ENCODE results near the gene FAR2. TPM values are rescaled to one million over a fixed set of nuclear protein-coding genes. Genes with fewer than 3 reads are reported as not detected.
A peak's percentile ranks its signal among the peaks of the same experiment; 100 is the strongest.

Gene FAR2
- total RNA-seq, 1 donor from 2014 or later: 3.9 TPM

- Histone ChIP-seq H3K4me1 (ENCODE audit: insufficient read depth, low read length) (peaks cover 9% of the 10 kb centered on the region), H3K4me2 (ENCODE audit: low read length) (no peak overlapping the region), H3K27ac (ENCODE audit: low read depth, low read length) (no peak overlapping the region), H3K79me2 (ENCODE audit: insufficient read depth, low read length) (no peaks in the 10 kb centered on the region), H2AFZ (ENCODE audit: low read depth, low read length) (no peak overlapping the region), H3K27me3 (ENCODE audit: insufficient read depth, low read length) (no peaks in the 10 kb centered on the region), H3K9me3 (ENCODE audit: insufficient read depth, low read depth, low read length) (no peaks in the 10 kb centered on the region), H3K36me3 (ENCODE audit: insufficient read depth, low read length) (no peaks in the 10 kb centered on the region), H4K20me1 (ENCODE audit: insufficient read depth, low read length) (no peaks in the 10 kb centered on the region), H3K9ac (ENCODE audit: low read length) (no peak overlapping the region), H3K4me3 (ENCODE audit: insufficient read depth, low read depth, low read length) (no peak overlapping the region)
- DNase-seq (ENCODE audit: low read depth): no peak
- no peaks in the 10 kb centered on the region for H3K9me3 Mint-ChIP-seq (ENCODE audit: unreplicated experiment)
- H3K27ac Mint-ChIP-seq (ENCODE audit: unreplicated experiment): no peak overlapping the region
- no peaks in the 10 kb centered on the region for H3K27me3 Mint-ChIP-seq (ENCODE audit: low read depth, unreplicated experiment)
- no peak for TF ChIP-seq CTCF (IDR thresholded peaks at IDR 0.05; ENCODE audit: insufficient read depth, low read depth, low read length)
- no peak for TF ChIP-seq EZH2 (IDR thresholded peaks at IDR 0.05; ENCODE audit: insufficient read depth, low read length)
- H3K4me3 Mint-ChIP-seq (ENCODE audit: unreplicated experiment): no peak overlapping the region
- peaks cover 9% of the 10 kb centered on the region for H3K4me1 Mint-ChIP-seq (ENCODE audit: low read depth, unreplicated experiment)
- FAIRE-seq: no peak
- H3K36me3 Mint-ChIP-seq (ENCODE audit: low read depth, unreplicated experiment): peaks cover 2% of the 10 kb centered on the region
Measured at GRCh38 chr12:29222200-29222599, 73.1 kb downstream of the FAR2 start.

DNA sequence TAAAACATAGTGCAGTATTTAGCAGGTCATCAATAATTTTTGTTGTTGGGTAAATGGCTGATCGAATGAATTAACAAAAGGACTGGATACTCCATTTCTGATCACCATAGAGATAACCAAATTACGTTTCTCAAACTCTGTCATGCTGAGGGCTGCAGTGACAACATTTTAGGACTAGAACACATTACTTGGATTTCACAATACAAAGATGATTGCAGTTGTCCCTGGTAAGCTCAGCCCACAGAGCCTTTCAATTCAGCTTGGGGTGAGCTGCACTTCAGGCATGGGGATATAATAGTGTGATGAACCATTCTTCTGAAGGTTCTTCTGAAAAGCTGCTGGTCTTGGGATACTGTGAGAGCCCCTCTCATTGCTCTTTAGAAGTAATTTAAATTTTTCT lies 74.3 kb downstream of the FAR2 start:
- no peaks in the 10 kb centered on the region for H3K36me3 ChIP-seq (ENCODE audit: insufficient read depth, low read length)
- no peak overlapping the region for H2AFZ ChIP-seq (ENCODE audit: low read depth, low read length)
- H3K27me3 ChIP-seq (ENCODE audit: insufficient read depth, low read length): no peaks in the 10 kb centered on the region
- no peaks in the 10 kb centered on the region for H3K9me3 Mint-ChIP-seq (ENCODE audit: unreplicated experiment)
- no peak for FAIRE-seq
- no peak for DNase-seq (ENCODE audit: low read depth)
- H3K4me3 Mint-ChIP-seq (ENCODE audit: unreplicated experiment): no peak overlapping the region
- no peaks in the 10 kb centered on the region for H3K9me3 ChIP-seq (ENCODE audit: insufficient read depth, low read depth, low read length)
- H3K4me2 ChIP-seq (ENCODE audit: low read length): no peak overlapping the region
- no peaks in the 10 kb centered on the region for H3K79me2 ChIP-seq (ENCODE audit: insufficient read depth, low read length)
- H3K4me1 ChIP-seq (ENCODE audit: insufficient read depth, low read length): peaks cover 9% of the 10 kb centered on the region
- H3K9ac ChIP-seq (ENCODE audit: low read length): no peak overlapping the region
- no peak overlapping the region for H3K4me3 ChIP-seq (ENCODE audit: insufficient read depth, low read depth, low read length)
- no peaks in the 10 kb centered on the region for H3K27me3 Mint-ChIP-seq (ENCODE audit: low read depth, unreplicated experiment)
- H4K20me1 ChIP-seq (ENCODE audit: insufficient read depth, low read length): no peaks in the 10 kb centered on the region
- no peak overlapping the region for H3K27ac ChIP-seq (ENCODE audit: low read depth, low read length)
- TF ChIP-seq EZH2 (IDR thresholded peaks at IDR 0.05; ENCODE audit: insufficient read depth, low read length) (no peak), CTCF (IDR thresholded peaks at IDR 0.05; ENCODE audit: insufficient read depth, low read depth, low read length) (no peak)
- peaks cover 9% of the 10 kb centered on the region for H3K4me1 Mint-ChIP-seq (ENCODE audit: low read depth, unreplicated experiment)
- no peak overlapping the region for H3K27ac Mint-ChIP-seq (ENCODE audit: unreplicated experiment)
- peaks cover 2% of the 10 kb centered on the region for H3K36me3 Mint-ChIP-seq (ENCODE audit: low read depth, unreplicated experiment)

DNA sequence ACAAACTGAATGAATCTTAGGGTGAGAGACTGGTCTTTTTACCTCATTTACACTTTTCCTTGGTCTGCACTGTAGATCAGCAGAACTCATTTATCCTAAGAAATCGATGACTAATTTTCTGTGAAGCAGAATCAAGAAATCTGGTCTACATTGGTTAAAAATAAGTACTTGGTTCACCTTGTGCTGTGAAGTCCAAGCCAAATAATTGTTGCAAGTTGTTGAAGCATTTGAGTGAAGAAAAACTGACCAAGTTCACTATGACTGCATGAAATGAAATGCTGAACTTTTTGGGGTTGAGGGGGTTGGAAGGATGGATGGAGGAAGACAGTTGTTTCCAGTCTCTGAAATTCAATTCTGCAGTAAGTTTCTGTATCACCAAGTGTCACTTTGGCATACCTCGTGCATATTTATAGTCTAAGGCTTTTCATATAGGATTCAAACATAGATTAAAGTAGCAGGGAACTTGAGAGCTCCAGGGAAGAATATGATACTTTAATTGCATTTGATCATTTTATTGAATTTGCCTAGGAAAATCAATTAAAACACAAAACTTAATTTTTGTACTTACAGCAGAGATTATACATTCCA lies 75.0 kb downstream of the FAR2 start:
- Histone ChIP-seq H3K4me3 (ENCODE audit: insufficient read depth, low read depth, low read length) (no peak overlapping the region), H4K20me1 (ENCODE audit: insufficient read depth, low read length) (no peaks in the 10 kb centered on the region), H3K9me3 (ENCODE audit: insufficient read depth, low read depth, low read length) (no peaks in the 10 kb centered on the region), H3K9ac (ENCODE audit: low read length) (no peak overlapping the region), H3K79me2 (ENCODE audit: insufficient read depth, low read length) (no peaks in the 10 kb centered on the region), H3K27ac (ENCODE audit: low read depth, low read length) (peak overlapping the region; percentile 11), H3K36me3 (ENCODE audit: insufficient read depth, low read length) (no peaks in the 10 kb centered on the region), H2AFZ (ENCODE audit: low read depth, low read length) (no peak overlapping the region), H3K4me2 (ENCODE audit: low read length) (peak overlapping the region; percentile 21), H3K27me3 (ENCODE audit: insufficient read depth, low read length) (no peaks in the 10 kb centered on the region), H3K4me1 (ENCODE audit: insufficient read depth, low read length) (peaks cover 9% of the 10 kb centered on the region)
- Mint-ChIP-seq H3K4me3 (ENCODE audit: unreplicated experiment) (no peak overlapping the region), H3K36me3 (ENCODE audit: low read depth, unreplicated experiment) (peaks cover 2% of the 10 kb centered on the region), H3K9me3 (ENCODE audit: unreplicated experiment) (no peaks in the 10 kb centered on the region), H3K4me1 (ENCODE audit: low read depth, unreplicated experiment) (peaks cover 9% of the 10 kb centered on the region), H3K27ac (ENCODE audit: unreplicated experiment) (no peak overlapping the region), H3K27me3 (ENCODE audit: low read depth, unreplicated experiment) (no peaks in the 10 kb centered on the region)
- DNase-seq (ENCODE audit: low read depth): peak; percentile 57
- no peak for FAIRE-seq
- TF ChIP-seq CTCF (IDR thresholded peaks at IDR 0.05; ENCODE audit: insufficient read depth, low read depth, low read length) (no peak), EZH2 (IDR thresholded peaks at IDR 0.05; ENCODE audit: insufficient read depth, low read length) (no peak)
